IMR-90 (cell line): ENCODE results near the gene LTBP1. TPM values are rescaled to one million over a fixed set of nuclear protein-coding genes. Genes with fewer than 3 reads are reported as not detected.
A peak's percentile ranks its signal among the peaks of the same experiment; 100 is the strongest.

Source experiments
- ATAC-seq: fragments of 200-7000 bp; cut with Tn5 transposase; 2 replicates; pipeline ENCODE4 v1.9.1; 2020; ENCODE audit warnings: low read depth, mild to moderate bottlenecking, moderate library complexity
- BruUV-seq: library from RNA; stranded (reverse); fragments of 400-500 nt; replicated peaks from 2 replicates; lab custom pipeline; 2021; lab: Mats Ljungman, UMichigan
- CTCF ChIA-PET: fragments of 300-600 bp; formaldehyde crosslinking; extraction: SDS; loops from one replicate; lab custom pipeline; 2021; ENCODE audit warnings: antibody characterized with exemption; lab: Yijun Ruan, JAX
- POLR2A ChIA-PET: fragments of 300-600 bp; sonication (Branson Sonifier 250); formaldehyde crosslinking; loops from one replicate; lab custom pipeline; 2022; ENCODE audit warnings: antibody characterized with exemption; ENCODE audit not compliant: unreplicated experiment; lab: Charles Lee
- DNase-seq: peaks from one replicate; pipeline ENCODE4 v3.0.0; 2013
- H2AFZ ChIP-seq: replicated peaks from 2 replicates; pipeline ENCODE3; 2013; ENCODE audit warnings: low read length, mild to moderate bottlenecking; ENCODE audit not compliant: poor library complexity
- H2AK5ac ChIP-seq: 2 replicates; pipeline ENCODE4 v1.6.1; 2013; ENCODE audit warnings: low read depth, low read length, inconsistent platforms
- H2AK9ac ChIP-seq: replicated peaks from 2 replicates; pipeline ENCODE3; 2013; ENCODE audit warnings: mild to moderate bottlenecking, low read depth, low read length, moderate library complexity; ENCODE audit not compliant: poor library complexity
- H2BK120ac ChIP-seq: 2 replicates; pipeline ENCODE4 v1.6.1; 2013; ENCODE audit warnings: low read depth, low read length, inconsistent platforms
- H2BK15ac ChIP-seq: 3 replicates; pipeline ENCODE4 v1.6.1; 2013; ENCODE audit warnings: low read depth, low read length, inconsistent platforms
- H2BK20ac ChIP-seq: 2 replicates; pipeline ENCODE4 v1.6.1; 2013; ENCODE audit warnings: low read depth, mild to moderate bottlenecking, inconsistent platforms, low read length, moderate library complexity
- H2BK5ac ChIP-seq: 2 replicates; pipeline ENCODE4 v1.6.1; 2013; ENCODE audit warnings: mild to moderate bottlenecking, low read depth, low read length, inconsistent platforms; ENCODE audit not compliant: poor library complexity, severe bottlenecking
- H3K14ac ChIP-seq: replicated peaks from 2 replicates; pipeline ENCODE4 v1.6.1; 2013; ENCODE audit warnings: low read depth, low read length, inconsistent platforms
- H3K18ac ChIP-seq: 2 replicates; pipeline ENCODE4 v1.6.1; 2013; ENCODE audit warnings: low read depth, low read length, control low read depth
- H3K23ac ChIP-seq: 2 replicates; pipeline ENCODE4 v1.6.1; 2013; ENCODE audit warnings: low read depth, low read length, inconsistent platforms
- H3K27ac ChIP-seq: 2 replicates; pipeline ENCODE4 v1.5.1; 2013; ENCODE audit warnings: mild to moderate bottlenecking, control low read depth, low read length; ENCODE audit not compliant: insufficient read depth
- H3K27me3 ChIP-seq: 2 replicates; pipeline ENCODE4 v1.6.1; 2013; ENCODE audit warnings: low read length; ENCODE audit not compliant: control insufficient read depth, insufficient read depth
- H3K36me3 ChIP-seq: 2 replicates; pipeline ENCODE4 v1.6.1; 2013; ENCODE audit warnings: low read length, mixed read lengths; ENCODE audit not compliant: control insufficient read depth, insufficient read depth
- H3K4ac ChIP-seq: 2 replicates; pipeline ENCODE4 v1.6.1; 2013; ENCODE audit warnings: low read depth, low read length, inconsistent platforms
- H3K4me1 ChIP-seq: 2 replicates; pipeline ENCODE4 v1.6.1; 2013; ENCODE audit warnings: low read length, mixed read lengths; ENCODE audit not compliant: control insufficient read depth, insufficient read depth
- H3K4me2 ChIP-seq: 2 replicates; pipeline ENCODE4 v1.6.1; 2013; ENCODE audit warnings: low read depth, mild to moderate bottlenecking, control low read depth, low read length, moderate library complexity
- H3K4me3 ChIP-seq: 2 replicates; pipeline ENCODE4 v1.5.1; 2013; ENCODE audit warnings: low read depth, mild to moderate bottlenecking, control low read depth, low read length, moderate library complexity; ENCODE audit not compliant: insufficient read depth
- H3K56ac ChIP-seq: 2 replicates; pipeline ENCODE4 v1.6.1; 2013; ENCODE audit warnings: low read length, inconsistent platforms; ENCODE audit not compliant: insufficient read depth; ENCODE audit errors: extremely low read depth
- H3K79me1 ChIP-seq, 2 experiments: 2 replicates each; pipeline ENCODE4 v1.6.1; 2013; ENCODE audit warnings: low read length in 2 of 2, inconsistent platforms in 1 of 2, low read depth in 1 of 2
- H3K9ac ChIP-seq: 2 replicates; pipeline ENCODE4 v1.6.1; 2013; ENCODE audit warnings: low read depth, low read length, control low read depth
- H3K9me1 ChIP-seq: 2 replicates; pipeline ENCODE4 v1.6.1; 2013; ENCODE audit warnings: low read length, inconsistent platforms; ENCODE audit not compliant: insufficient read depth
- H3K9me3 ChIP-seq: 2 replicates; pipeline ENCODE4 v1.6.1; 2013; ENCODE audit warnings: low read length; ENCODE audit not compliant: control insufficient read depth, insufficient read depth
- H4K20me1 ChIP-seq: 2 replicates; pipeline ENCODE4 v1.6.1; 2013; ENCODE audit warnings: low read length, inconsistent platforms; ENCODE audit not compliant: insufficient read depth
- H4K5ac ChIP-seq: 2 replicates; pipeline ENCODE4 v1.6.1; 2013; ENCODE audit warnings: mild to moderate bottlenecking, low read depth, low read length, control low read depth
- H4K8ac ChIP-seq, 2 experiments: 2 replicates each; pipeline ENCODE4 v1.6.1; 2013; ENCODE audit warnings: low read depth in 2 of 2, low read length in 2 of 2, control low read depth in 1 of 2, inconsistent platforms in 1 of 2
- H4K91ac ChIP-seq: 2 replicates; pipeline ENCODE4 v1.6.1; 2013; ENCODE audit warnings: low read depth, low read length, inconsistent platforms; ENCODE audit not compliant: insufficient read depth
- CEBPB ChIP-seq: IDR thresholded peaks from 2 replicates; pipeline ENCODE4 v1.6.1; 2012; ENCODE audit warnings: low read depth, low read length, improper control_type of control experiment
- CHD1 ChIP-seq: IDR thresholded peaks from 2 replicates; pipeline ENCODE4 v1.6.1; 2012; ENCODE audit warnings: low read depth, low read length, improper control_type of control experiment
- CTCF ChIP-seq: conservative IDR thresholded peaks from 2 replicates; pipeline ENCODE4 v1.5.1; 2012; ENCODE audit warnings: mild to moderate bottlenecking, low read depth, low read length, improper control_type of control experiment
- ELK1 ChIP-seq: fragments of 150-350 bp; IDR thresholded peaks from 2 replicates; pipeline ENCODE4 v1.6.1; 2016; ENCODE audit warnings: low read depth, mild to moderate bottlenecking, low read length, moderate library complexity, borderline replicate concordance
- FOS ChIP-seq: fragments of 150-350 bp; IDR thresholded peaks from 2 replicates; pipeline ENCODE4 v1.6.1; 2016; ENCODE audit warnings: low read depth, low read length
- MAZ ChIP-seq: IDR thresholded peaks from 2 replicates; pipeline ENCODE4 v1.6.1; 2012; ENCODE audit warnings: low read depth, mild to moderate bottlenecking, low read length, improper control_type of control experiment, moderate library complexity, borderline replicate concordance
- MXI1 ChIP-seq: IDR thresholded peaks from 2 replicates; pipeline ENCODE4 v1.6.1; 2012; ENCODE audit warnings: low read depth, mild to moderate bottlenecking, low read length, moderate library complexity, borderline replicate concordance
- NFE2L2 ChIP-seq: fragments of 150-350 bp; IDR thresholded peaks from 2 replicates; pipeline ENCODE4 v1.6.1; 2016; ENCODE audit warnings: low read depth, mild to moderate bottlenecking, low read length
- POLR2A ChIP-seq: IDR thresholded peaks from 2 replicates; pipeline ENCODE4 v1.6.1; 2012; ENCODE audit warnings: mild to moderate bottlenecking, low read depth, low read length
- RAD21 ChIP-seq: IDR thresholded peaks from 2 replicates; pipeline ENCODE4 v1.6.1; 2012; ENCODE audit warnings: low read length, improper control_type of control experiment
- RCOR1 ChIP-seq: IDR thresholded peaks from 2 replicates; pipeline ENCODE4 v1.6.1; 2012; ENCODE audit warnings: mild to moderate bottlenecking, low read length, improper control_type of control experiment; ENCODE audit not compliant: insufficient replicate concordance
- RFX5 ChIP-seq: IDR thresholded peaks from 2 replicates; pipeline ENCODE4 v1.8.0; 2012; ENCODE audit warnings: low read depth, mild to moderate bottlenecking, low read length, moderate library complexity
- SMC3 ChIP-seq: fragments of 150-350 bp; IDR thresholded peaks from 2 replicates; pipeline ENCODE4 v1.6.1; 2016; ENCODE audit warnings: low read depth, mild to moderate bottlenecking, antibody characterized with exemption, low read length, moderate library complexity
- USF2 ChIP-seq: fragments of 150-350 bp; IDR thresholded peaks from 2 replicates; pipeline ENCODE4 v1.6.1; 2017; ENCODE audit warnings: mild to moderate bottlenecking, antibody characterized with exemption, low read length, low read depth
- WGBS, 2 experiments: methylation state at CpG; one replicate each; pipeline versions ENCODE4 v1.1.5 to v1.1.7; 2013; ENCODE audit warnings: missing lambda C conversion rate in 2 of 2; ENCODE audit not compliant: insufficient read length in 1 of 2; ENCODE audit errors: extremely low coverage in 2 of 2; 5-methylcytosine and 5-hydroxymethylcytosine counted together
- dilution Hi-C: fragments of 300-500 bp; cut with HindIII; formaldehyde crosslinking; loops from one replicate; pipeline ENCODE4 v1.14.3; 2018; ENCODE audit warnings: low sequenced_read_pairs; ENCODE audit not compliant: unreplicated experiment
- in situ Hi-C: fragments of 300-500 bp; cut with MboI; formaldehyde crosslinking; loops from 3 replicates; pipeline ENCODE4 v1.14.3; 2019; ENCODE audit warnings: low sequenced_read_pairs, inconsistent platforms, mixed read lengths
- intact Hi-C: fragments of 100-400 bp; cut with micrococcal nuclease; formaldehyde crosslinking; loops from 2 replicates; pipeline ENCODE4 v1.10.0; 2022
- polyA plus RNA-seq, 3 experiments: library from polyadenylated mRNA; depleted of rRNA; stranded (reverse); fragments of >200 nt; gene quantifications; 2 replicates each; pipeline ENCODE4 v1.2.3, GENCODE V29; 2012; ENCODE audit warnings: low replicate concordance in 1 of 3
- total RNA-seq: library from RNA; depleted of rRNA; stranded (reverse); fragments of >200 nt; gene quantifications from 2 replicates; pipeline ENCODE4 v1.2.3, GENCODE V29; 2012

Gene LTBP1
- total and polyA plus RNA-seq, 2 of the 4 experiments (the other 2 are of a cell fraction): 235 to 326 TPM

GRCh38 chr2:33136566-33136965, 189.8 kb downstream of the LTBP1 start:
- H3K9ac ChIP-seq: peak overlapping the region; percentile 92
- H3K36me3 ChIP-seq: peaks cover 10% of the 10 kb centered on the region
- no peak for TF ChIP-seq USF2
- TF ChIP-seq CHD1: no peak
- TF ChIP-seq MAZ: no peak
- no peak for TF ChIP-seq MXI1
- TF ChIP-seq CTCF: no peak
- TF ChIP-seq CEBPB: no peak
- TF ChIP-seq RFX5: no peak
- TF ChIP-seq FOS: no peak
- no peak for TF ChIP-seq SMC3
- no peak for TF ChIP-seq RCOR1
- no peak for TF ChIP-seq POLR2A
- TF ChIP-seq ELK1: no peak
- TF ChIP-seq NFE2L2: no peak
- no peak for TF ChIP-seq RAD21
- peak overlapping the region; percentile 81; the same call in 1 of the 2 replicates for H3K23ac ChIP-seq
- CTCF ChIA-PET: interaction anchor here (0.6 kb wide), 1 partner anchor 131 kb away, joined by 5 read pairs; no protein-coding TSS in a partner anchor
- H2BK5ac ChIP-seq: peak overlapping the region; percentile 97
- H4K20me1 ChIP-seq: peaks cover 8% of the 10 kb centered on the region; the same call in 1 of the 2 replicates
- H2AFZ ChIP-seq: no peak overlapping the region
- peaks cover 19% of the 10 kb centered on the region for H3K4me1 ChIP-seq
- peak overlapping the region; percentile 58; the same call in 1 of the 2 replicates for H3K4ac ChIP-seq
- no CpG with 5 or more reads among the region's 1 CpG for WGBS, 2 experiments
- H2AK5ac ChIP-seq: no peak overlapping the region
- H4K91ac ChIP-seq: 0 out of 2 replicates have a peak overlapping the region, but pooled peaks have one; percentile 37
- peak overlapping the region; percentile 92; the same call in 1 of the 2 replicates for H3K27ac ChIP-seq
- H3K14ac ChIP-seq: peak overlapping the region; percentile 76
- POLR2A ChIA-PET: interaction anchor here (0.6 kb wide), 1 partner anchor 139 kb away, joined by 4 read pairs; no protein-coding TSS in a partner anchor
- peak overlapping the region; percentile 22; the same call in 1 of the 2 replicates for H2BK120ac ChIP-seq
- peak overlapping the region; percentile 90 for H3K18ac ChIP-seq
- peak overlapping the region; percentile 91 for H3K56ac ChIP-seq
- H2BK15ac ChIP-seq: no peak overlapping the region; the same call in 2 of the 3 replicates
- H3K4me2 ChIP-seq: peak overlapping the region; percentile 84
- peak overlapping the region; percentile 71 to 75 for H4K8ac ChIP-seq
- H3K9me1 ChIP-seq: peaks cover 9% of the 10 kb centered on the region
- H3K79me1 ChIP-seq: peaks cover 17 to 63% of the 10 kb centered on the region in 2 experiments
- H4K5ac ChIP-seq: peak overlapping the region; percentile 63; the same call in 1 of the 2 replicates
- no peak overlapping the region for H2AK9ac ChIP-seq
- no TSS peak for BruUV-seq
- no peaks in the 10 kb centered on the region for H3K27me3 ChIP-seq
- intact Hi-C loops (loop anchor here (5.0 to 10.0 kb wide), 3 partner anchors 274 to 448 kb away; no protein-coding TSS in a partner anchor), dilution Hi-C loops (no loop called here), in situ Hi-C loops (loop anchor here (10.0 kb wide), 1 partner anchor 192 kb away; the partner anchor contains the start of gene LTBP1)
- H3K9me3 ChIP-seq: no peaks in the 10 kb centered on the region
- DNase-seq (peak; percentile 40), ATAC-seq (no peak)
- no peak overlapping the region for H2BK20ac ChIP-seq
- H3K4me3 ChIP-seq: peak overlapping the region; percentile 74
